Testis (tissue), 2 donors: Measurements from ENCODE around the gene FLRT3.

ENCODE experiments used
- POLR2A ChIP-seq: fragments of 450-650 bp; IDR thresholded peaks from one replicate; pipeline ENCODE4 v1.6.1; 2017; ENCODE audit warnings: antibody characterized with exemption, mild to moderate bottlenecking, moderate library complexity
- TF ChIP-seq, protein P1 (sequence below), 3 experiments: fragments of 450-650 bp in 2 of 3; fragments of 200-600 bp in 1 of 3; sonication (generic) in 1 of 3; IDR thresholded peaks; one replicate each; pipeline ENCODE4 v1.5.1; 2016 to 2019; ENCODE audit warnings: antibody characterized with exemption in 3 of 3, mild to moderate bottlenecking in 2 of 3, moderate library complexity in 1 of 3

DNA sequence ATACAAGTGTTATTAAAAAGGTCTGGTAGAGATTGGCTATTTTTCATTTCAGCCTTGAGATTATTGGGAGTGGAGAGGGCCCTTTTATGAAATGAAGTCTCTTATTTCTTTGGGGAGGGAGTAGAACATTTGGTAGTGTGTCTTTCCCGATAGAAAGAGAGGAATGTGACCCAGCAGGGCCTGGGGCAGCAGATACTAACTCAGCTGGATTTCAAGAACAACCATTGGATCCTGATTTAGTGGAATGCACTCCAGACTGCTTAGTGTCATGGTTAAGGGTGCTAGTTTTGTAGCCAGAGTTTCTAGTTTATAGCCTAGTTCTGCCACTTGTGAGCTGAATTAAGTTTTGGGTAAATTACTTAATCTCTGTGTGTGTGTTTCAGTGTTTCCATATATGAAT is 18.4 kb upstream of the FLRT3 start:
- TF ChIP-seq POLR2A: no peak
- TF ChIP-seq, protein P1, sequence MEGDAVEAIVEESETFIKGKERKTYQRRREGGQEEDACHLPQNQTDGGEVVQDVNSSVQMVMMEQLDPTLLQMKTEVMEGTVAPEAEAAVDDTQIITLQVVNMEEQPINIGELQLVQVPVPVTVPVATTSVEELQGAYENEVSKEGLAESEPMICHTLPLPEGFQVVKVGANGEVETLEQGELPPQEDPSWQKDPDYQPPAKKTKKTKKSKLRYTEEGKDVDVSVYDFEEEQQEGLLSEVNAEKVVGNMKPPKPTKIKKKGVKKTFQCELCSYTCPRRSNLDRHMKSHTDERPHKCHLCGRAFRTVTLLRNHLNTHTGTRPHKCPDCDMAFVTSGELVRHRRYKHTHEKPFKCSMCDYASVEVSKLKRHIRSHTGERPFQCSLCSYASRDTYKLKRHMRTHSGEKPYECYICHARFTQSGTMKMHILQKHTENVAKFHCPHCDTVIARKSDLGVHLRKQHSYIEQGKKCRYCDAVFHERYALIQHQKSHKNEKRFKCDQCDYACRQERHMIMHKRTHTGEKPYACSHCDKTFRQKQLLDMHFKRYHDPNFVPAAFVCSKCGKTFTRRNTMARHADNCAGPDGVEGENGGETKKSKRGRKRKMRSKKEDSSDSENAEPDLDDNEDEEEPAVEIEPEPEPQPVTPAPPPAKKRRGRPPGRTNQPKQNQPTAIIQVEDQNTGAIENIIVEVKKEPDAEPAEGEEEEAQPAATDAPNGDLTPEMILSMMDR (IDR thresholded peaks at IDR 0.05): no peak
